Measurements from ENCODE around the gene KRTAP3-3. TPM values are rescaled to one million over a fixed set of nuclear protein-coding genes. Genes with fewer than 3 reads are reported as not detected.

Gene KRTAP3-3
- total and polyA plus RNA-seq, 2 experiments from 2014 or later, result not detected

- Histone ChIP-seq H3K79me2 (replicated peaks; ENCODE audit: insufficient read depth) (no peaks in the 10 kb centered on the region), H4K20me1 (replicated peaks; ENCODE audit: insufficient read depth) (no peaks in the 10 kb centered on the region), H3K9me2 (ENCODE audit: insufficient read depth) (no peaks in the 10 kb centered on the region; the same call in 1 of the 2 replicates), H3K4me3 (no peak overlapping the region), H3K27ac (ENCODE audit: low read depth) (no peak overlapping the region), H2AFZ (0 out of 2 replicates have a peak overlapping the region, but pooled peaks have one; percentile 18), H3K4me1 (ENCODE audit: insufficient read depth) (no peaks in the 10 kb centered on the region), H3K4me2 (no peak overlapping the region), H3F3A (replicated peaks; ENCODE audit: low read depth) (no peaks in the 10 kb centered on the region), H3K36me3 (ENCODE audit: insufficient read depth) (no peaks in the 10 kb centered on the region), H3K27me3 (ENCODE audit: insufficient read depth) (no peaks in the 10 kb centered on the region)
- Mint-ChIP-seq H3K27me3 (ENCODE audit: insufficient read depth, low read depth, poor library complexity) (no peaks in the 10 kb centered on the region), H3K4me1 (no peaks in the 10 kb centered on the region), H3K4me3 (no peak overlapping the region), H3K36me3 (ENCODE audit: low read depth) (no peaks in the 10 kb centered on the region), H3K27ac (no peak overlapping the region), H3K9me3 (no peaks in the 10 kb centered on the region)
- TF ChIP-seq ZNF114 (CRISPR knock-in tag; IDR thresholded peaks at IDR 0.05) (no peak), POLR2AphosphoS5 (IDR thresholded peaks at IDR 0.05; ENCODE audit: low read depth) (no peak), EZH2 (IDR thresholded peaks at IDR 0.05; ENCODE audit: low read depth, unreplicated experiment) (no peak), EZH2phosphoT487 (IDR thresholded peaks at IDR 0.05; ENCODE audit: unreplicated experiment) (no peak), NANOG (IDR thresholded peaks at IDR 0.05; ENCODE audit: borderline replicate concordance) (no peak), STAT1 (IDR thresholded peaks at IDR 0.05; ENCODE audit: unreplicated experiment) (no peak), ZNF331 (CRISPR knock-in tag; IDR thresholded peaks at IDR 0.05; ENCODE audit: low read depth) (no peak), ZNF462 (CRISPR knock-in tag; IDR thresholded peaks at IDR 0.05) (no peak), JUNB (IDR thresholded peaks at IDR 0.05; ENCODE audit: unreplicated experiment) (no peak), CREB1 (CRISPR knock-in tag; IDR thresholded peaks at IDR 0.05; ENCODE audit: low read depth) (no peak)
- TF ChIP-seq, protein P1, sequence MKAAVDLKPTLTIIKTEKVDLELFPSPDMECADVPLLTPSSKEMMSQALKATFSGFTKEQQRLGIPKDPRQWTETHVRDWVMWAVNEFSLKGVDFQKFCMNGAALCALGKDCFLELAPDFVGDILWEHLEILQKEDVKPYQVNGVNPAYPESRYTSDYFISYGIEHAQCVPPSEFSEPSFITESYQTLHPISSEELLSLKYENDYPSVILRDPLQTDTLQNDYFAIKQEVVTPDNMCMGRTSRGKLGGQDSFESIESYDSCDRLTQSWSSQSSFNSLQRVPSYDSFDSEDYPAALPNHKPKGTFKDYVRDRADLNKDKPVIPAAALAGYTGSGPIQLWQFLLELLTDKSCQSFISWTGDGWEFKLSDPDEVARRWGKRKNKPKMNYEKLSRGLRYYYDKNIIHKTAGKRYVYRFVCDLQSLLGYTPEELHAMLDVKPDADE (IDR thresholded peaks at IDR 0.05), result no peak
- TF ChIP-seq, protein P2, sequence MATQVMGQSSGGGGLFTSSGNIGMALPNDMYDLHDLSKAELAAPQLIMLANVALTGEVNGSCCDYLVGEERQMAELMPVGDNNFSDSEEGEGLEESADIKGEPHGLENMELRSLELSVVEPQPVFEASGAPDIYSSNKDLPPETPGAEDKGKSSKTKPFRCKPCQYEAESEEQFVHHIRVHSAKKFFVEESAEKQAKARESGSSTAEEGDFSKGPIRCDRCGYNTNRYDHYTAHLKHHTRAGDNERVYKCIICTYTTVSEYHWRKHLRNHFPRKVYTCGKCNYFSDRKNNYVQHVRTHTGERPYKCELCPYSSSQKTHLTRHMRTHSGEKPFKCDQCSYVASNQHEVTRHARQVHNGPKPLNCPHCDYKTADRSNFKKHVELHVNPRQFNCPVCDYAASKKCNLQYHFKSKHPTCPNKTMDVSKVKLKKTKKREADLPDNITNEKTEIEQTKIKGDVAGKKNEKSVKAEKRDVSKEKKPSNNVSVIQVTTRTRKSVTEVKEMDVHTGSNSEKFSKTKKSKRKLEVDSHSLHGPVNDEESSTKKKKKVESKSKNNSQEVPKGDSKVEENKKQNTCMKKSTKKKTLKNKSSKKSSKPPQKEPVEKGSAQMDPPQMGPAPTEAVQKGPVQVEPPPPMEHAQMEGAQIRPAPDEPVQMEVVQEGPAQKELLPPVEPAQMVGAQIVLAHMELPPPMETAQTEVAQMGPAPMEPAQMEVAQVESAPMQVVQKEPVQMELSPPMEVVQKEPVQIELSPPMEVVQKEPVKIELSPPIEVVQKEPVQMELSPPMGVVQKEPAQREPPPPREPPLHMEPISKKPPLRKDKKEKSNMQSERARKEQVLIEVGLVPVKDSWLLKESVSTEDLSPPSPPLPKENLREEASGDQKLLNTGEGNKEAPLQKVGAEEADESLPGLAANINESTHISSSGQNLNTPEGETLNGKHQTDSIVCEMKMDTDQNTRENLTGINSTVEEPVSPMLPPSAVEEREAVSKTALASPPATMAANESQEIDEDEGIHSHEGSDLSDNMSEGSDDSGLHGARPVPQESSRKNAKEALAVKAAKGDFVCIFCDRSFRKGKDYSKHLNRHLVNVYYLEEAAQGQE (IDR thresholded peaks at IDR 0.05; ENCODE audit: unreplicated experiment), result no peak
- TF ChIP-seq, protein P3, sequence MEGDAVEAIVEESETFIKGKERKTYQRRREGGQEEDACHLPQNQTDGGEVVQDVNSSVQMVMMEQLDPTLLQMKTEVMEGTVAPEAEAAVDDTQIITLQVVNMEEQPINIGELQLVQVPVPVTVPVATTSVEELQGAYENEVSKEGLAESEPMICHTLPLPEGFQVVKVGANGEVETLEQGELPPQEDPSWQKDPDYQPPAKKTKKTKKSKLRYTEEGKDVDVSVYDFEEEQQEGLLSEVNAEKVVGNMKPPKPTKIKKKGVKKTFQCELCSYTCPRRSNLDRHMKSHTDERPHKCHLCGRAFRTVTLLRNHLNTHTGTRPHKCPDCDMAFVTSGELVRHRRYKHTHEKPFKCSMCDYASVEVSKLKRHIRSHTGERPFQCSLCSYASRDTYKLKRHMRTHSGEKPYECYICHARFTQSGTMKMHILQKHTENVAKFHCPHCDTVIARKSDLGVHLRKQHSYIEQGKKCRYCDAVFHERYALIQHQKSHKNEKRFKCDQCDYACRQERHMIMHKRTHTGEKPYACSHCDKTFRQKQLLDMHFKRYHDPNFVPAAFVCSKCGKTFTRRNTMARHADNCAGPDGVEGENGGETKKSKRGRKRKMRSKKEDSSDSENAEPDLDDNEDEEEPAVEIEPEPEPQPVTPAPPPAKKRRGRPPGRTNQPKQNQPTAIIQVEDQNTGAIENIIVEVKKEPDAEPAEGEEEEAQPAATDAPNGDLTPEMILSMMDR (conservative IDR thresholded peaks at IDR 0.05; ENCODE audit: low read depth in 2 of 2), result no peak
- no peak for DNase-seq (ENCODE audit: low spot score)
- ATAC-seq, result no peak
Measured at GRCh38 chr17:41015454-41015853, 21.5 kb upstream of the KRTAP3-3 start.
